BLaER1 treated with 17β-estradiol and CSF1 and Interleukin-3, amounts not matched to agents 10 nM and 100 nM (cell line): ENCODE data around the gene PTGES.

ENCODE experiments used
- H3K27ac ChIP-seq, 11 experiments: shearing (Covaris generic); formaldehyde crosslinking; 2 replicates each; pipeline ENCODE4 v1.8.1; 2022
- H3K27me3 ChIP-seq, 11 experiments: shearing (Covaris generic); formaldehyde crosslinking; 2 replicates each; pipeline ENCODE4 v1.8.1; 2022
- H3K36me3 ChIP-seq, 11 experiments: shearing (Covaris generic); formaldehyde crosslinking; 2 replicates each; pipeline ENCODE4 v1.8.1; 2022
- H3K4me1 ChIP-seq, 10 experiments: shearing (Covaris generic); formaldehyde crosslinking; 2 replicates each; pipeline ENCODE4 v1.8.1; 2022
- H3K4me2 ChIP-seq, 11 experiments: shearing (Covaris generic); formaldehyde crosslinking; 2 replicates each; pipeline ENCODE4 v1.8.1; 2022
- H3K4me3 ChIP-seq, 10 experiments: shearing (Covaris generic); formaldehyde crosslinking; 2 replicates each; pipeline ENCODE4 v1.8.1; 2022
- H3K9ac ChIP-seq, 11 experiments: shearing (Covaris generic); formaldehyde crosslinking; 2 replicates each; pipeline ENCODE4 v1.8.1; 2022
- H3K9me3 ChIP-seq, 11 experiments: shearing (Covaris generic); formaldehyde crosslinking; replicated peaks in 1 of 11; 2 replicates each; pipeline ENCODE4 v1.8.1; 2022
- H4K20me1 ChIP-seq, 11 experiments: shearing (Covaris generic); formaldehyde crosslinking; 2 replicates each; pipeline ENCODE4 v1.8.1; 2022
- Cebpa-rat ChIP-seq, 11 experiments: shearing (Covaris generic); IDR thresholded peaks; 2 replicates each; pipeline ENCODE4 v1.8.1; 2022

PTGES gene

GRCh38 chr9:129692534-129692933 is 60.3 kb downstream of the PTGES start:
- peaks cover 0 to 5% (median 0%) of the 10 kb centered on the region in 11 experiments; a peak in 1 of 22 replicates for H3K9me3 ChIP-seq
- peaks cover 0 to 9% (median 4%) of the 10 kb centered on the region in 10 experiments; a peak in 13 of 20 replicates for H3K4me1 ChIP-seq
- no peak overlapping the region for H3K4me3 ChIP-seq
- H3K27me3 ChIP-seq = peaks cover 33 to 41% (median 40%) of the 10 kb centered on the region in 11 experiments
- H3K27ac ChIP-seq = no peak overlapping the region
- no peak overlapping the region for H3K9ac ChIP-seq
- H4K20me1 ChIP-seq = peaks cover 0 to 11% (median 0%) of the 10 kb centered on the region in 11 experiments; a peak in 4 of 22 replicates
- H3K4me2 ChIP-seq = no peak overlapping the region
- no peaks in the 10 kb centered on the region for H3K36me3 ChIP-seq
- TF ChIP-seq Cebpa-rat (IDR thresholded peaks at IDR 0.05) = no peak
